ENCODE data around the gene RAB38. TPM values are rescaled to one million over a fixed set of nuclear protein-coding genes. Genes with fewer than 3 reads are reported as not detected.

Gene RAB38
- total RNA-seq, 2 experiments from 2014 or later, result 0.19 TPM; not detected in 1

DNA sequence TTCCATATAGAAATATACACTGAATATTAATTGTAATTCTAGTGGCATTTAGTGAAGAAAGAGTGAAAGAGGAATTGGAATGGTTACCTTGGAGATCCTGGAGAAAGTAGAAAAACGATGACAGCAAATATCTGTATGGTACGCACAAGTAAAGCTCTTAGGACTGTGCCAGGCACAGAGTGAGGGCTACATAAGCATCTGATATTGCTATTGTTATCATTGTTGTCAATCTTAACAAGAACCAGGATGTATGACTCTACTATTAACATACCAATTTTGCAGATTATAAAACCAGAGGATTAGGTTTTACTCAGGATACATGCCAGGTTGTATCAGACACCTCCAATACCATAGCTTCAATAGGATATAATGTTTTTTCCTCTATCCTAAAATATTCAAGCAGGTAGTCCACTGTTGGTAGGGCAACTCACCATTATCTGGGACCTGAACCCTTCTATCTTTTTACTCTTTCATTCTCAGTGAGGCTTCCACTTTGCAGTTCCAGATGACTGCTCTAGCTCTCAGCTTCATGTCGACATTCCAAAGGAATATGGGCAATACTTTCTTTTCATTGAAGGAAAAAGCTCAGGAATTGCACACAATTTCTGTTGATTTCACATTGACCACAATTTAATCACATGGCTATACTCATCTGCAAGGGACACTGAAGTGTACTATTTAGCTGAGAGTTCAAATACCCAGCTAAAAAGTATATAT lies 73.2 kb downstream of the RAB38 start:
- CTCF ChIA-PET (ENCODE audit: unreplicated experiment), result no interaction called here

DNA sequence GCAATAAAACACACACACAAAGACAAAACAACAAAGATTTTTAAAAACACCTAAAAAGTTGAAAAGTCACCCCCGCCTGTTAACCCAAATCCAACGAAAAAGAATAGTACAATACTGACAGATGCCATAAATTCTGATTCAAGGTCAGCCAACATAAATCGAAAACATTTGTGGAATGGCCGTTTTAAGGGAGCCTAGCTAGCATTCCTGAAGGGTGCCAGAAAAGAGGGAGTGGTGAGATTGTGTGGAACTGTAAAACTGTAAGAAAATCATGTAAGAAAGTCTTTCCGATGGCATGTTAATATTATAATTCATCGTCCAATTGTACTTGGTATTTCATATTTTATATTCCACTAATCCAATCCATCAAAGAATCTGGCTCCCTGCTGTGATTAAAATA lies 75.1 kb downstream of the RAB38 start:
- H3K4me1 ChIP-seq (ENCODE audit: insufficient read depth, low read length, poor library complexity, severe bottlenecking), result no peaks in the 10 kb centered on the region
- no peaks in the 10 kb centered on the region for H3K9me3 ChIP-seq (ENCODE audit: low read length)
- H3K4me2 ChIP-seq (ENCODE audit: low read length), result no peak overlapping the region
- CTCF ChIA-PET (ENCODE audit: unreplicated experiment), result no interaction called here
- no peak for DNase-seq (ENCODE audit: low spot score)
- BruUV-seq (replicated peaks), result no TSS peak
- no peaks in the 10 kb centered on the region for H3K36me3 ChIP-seq (ENCODE audit: insufficient read depth, low read length)
- no peak overlapping the region for H3K27ac ChIP-seq (ENCODE audit: low read depth, low read length, poor library complexity, severe bottlenecking)
- intact Hi-C loops (cut with micrococcal nuclease; ENCODE audit: unreplicated experiment), result loop anchor here (10.0 kb wide), 1 partner anchor 785 kb away; no protein-coding TSS in a partner anchor
- TF ChIP-seq, protein P1, sequence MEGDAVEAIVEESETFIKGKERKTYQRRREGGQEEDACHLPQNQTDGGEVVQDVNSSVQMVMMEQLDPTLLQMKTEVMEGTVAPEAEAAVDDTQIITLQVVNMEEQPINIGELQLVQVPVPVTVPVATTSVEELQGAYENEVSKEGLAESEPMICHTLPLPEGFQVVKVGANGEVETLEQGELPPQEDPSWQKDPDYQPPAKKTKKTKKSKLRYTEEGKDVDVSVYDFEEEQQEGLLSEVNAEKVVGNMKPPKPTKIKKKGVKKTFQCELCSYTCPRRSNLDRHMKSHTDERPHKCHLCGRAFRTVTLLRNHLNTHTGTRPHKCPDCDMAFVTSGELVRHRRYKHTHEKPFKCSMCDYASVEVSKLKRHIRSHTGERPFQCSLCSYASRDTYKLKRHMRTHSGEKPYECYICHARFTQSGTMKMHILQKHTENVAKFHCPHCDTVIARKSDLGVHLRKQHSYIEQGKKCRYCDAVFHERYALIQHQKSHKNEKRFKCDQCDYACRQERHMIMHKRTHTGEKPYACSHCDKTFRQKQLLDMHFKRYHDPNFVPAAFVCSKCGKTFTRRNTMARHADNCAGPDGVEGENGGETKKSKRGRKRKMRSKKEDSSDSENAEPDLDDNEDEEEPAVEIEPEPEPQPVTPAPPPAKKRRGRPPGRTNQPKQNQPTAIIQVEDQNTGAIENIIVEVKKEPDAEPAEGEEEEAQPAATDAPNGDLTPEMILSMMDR (conservative IDR thresholded peaks at IDR 0.05; ENCODE audit: low read length), result no peak
- no peak for TF ChIP-seq EZH2phosphoT487 (IDR thresholded peaks at IDR 0.05; ENCODE audit: borderline replicate concordance, low read depth, low read length)
- POLR2A ChIA-PET, result no interaction called here
- no peaks in the 10 kb centered on the region for H3K79me2 ChIP-seq (ENCODE audit: insufficient read depth, low read depth, low read length)
- no peaks in the 10 kb centered on the region for H4K20me1 ChIP-seq (ENCODE audit: insufficient read depth, low read length)
- no peaks in the 10 kb centered on the region for H3K9me2 ChIP-seq (ENCODE audit: insufficient read depth, low read length)
- H2AFZ ChIP-seq (ENCODE audit: low read length), result no peak overlapping the region
- no peak overlapping the region for H3K4me3 ChIP-seq (ENCODE audit: low read depth, low read length, poor library complexity, severe bottlenecking)

More for the DNA sequence above, 73.2 kb downstream of the RAB38 start:
- Histone ChIP-seq H3K4me3 (ENCODE audit: low read depth, low read length, poor library complexity, severe bottlenecking) (no peak overlapping the region), H2AFZ (ENCODE audit: low read length) (no peak overlapping the region), H3K4me2 (ENCODE audit: low read length) (no peak overlapping the region), H3K79me2 (ENCODE audit: insufficient read depth, low read depth, low read length) (no peaks in the 10 kb centered on the region), H3K4me1 (ENCODE audit: insufficient read depth, low read length, poor library complexity, severe bottlenecking) (no peaks in the 10 kb centered on the region), H3K9me2 (ENCODE audit: insufficient read depth, low read length) (no peaks in the 10 kb centered on the region), H4K20me1 (ENCODE audit: insufficient read depth, low read length) (no peaks in the 10 kb centered on the region), H3K27ac (ENCODE audit: low read depth, low read length, poor library complexity, severe bottlenecking) (no peak overlapping the region), H3K36me3 (ENCODE audit: insufficient read depth, low read length) (no peaks in the 10 kb centered on the region), H3K9me3 (ENCODE audit: low read length) (no peaks in the 10 kb centered on the region)
- POLR2A ChIA-PET, result interaction anchor here (0.7 kb wide), 1 partner anchor 37 kb away, joined by 3 read pairs; no protein-coding TSS in a partner anchor
- intact Hi-C loops (cut with micrococcal nuclease; ENCODE audit: unreplicated experiment), result loop anchor here (10.0 kb wide), 1 partner anchor 783 kb away; no protein-coding TSS in a partner anchor
- DNase-seq (ENCODE audit: low spot score), result no peak
- BruUV-seq (replicated peaks), result no TSS peak
- no peak for TF ChIP-seq EZH2phosphoT487 (IDR thresholded peaks at IDR 0.05; ENCODE audit: borderline replicate concordance, low read depth, low read length)
- TF ChIP-seq, protein P1 (conservative IDR thresholded peaks at IDR 0.05; ENCODE audit: low read length), result no peak

DNA sequence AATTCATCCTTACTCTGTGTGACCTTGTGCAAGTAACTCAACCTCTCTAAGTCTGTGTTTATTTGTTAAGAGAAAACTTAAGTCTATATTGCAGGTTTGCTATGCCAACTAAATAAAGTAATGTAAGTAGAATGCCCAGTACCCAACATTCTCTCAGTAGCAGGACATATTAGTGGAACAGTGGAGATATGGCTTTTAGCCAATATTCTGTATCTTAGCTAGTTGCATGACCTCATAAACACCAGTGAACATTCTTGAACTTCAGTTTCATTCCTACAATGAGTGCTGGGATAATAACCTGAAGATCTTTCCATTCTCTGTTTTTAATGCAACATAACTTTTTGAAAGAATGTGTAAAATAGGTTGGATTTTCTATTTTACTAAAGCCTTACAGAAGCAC lies 77.0 kb downstream of the RAB38 start:
- Histone ChIP-seq H3K9me2 (ENCODE audit: insufficient read depth, low read length) (no peaks in the 10 kb centered on the region), H3K4me1 (ENCODE audit: insufficient read depth, low read length, poor library complexity, severe bottlenecking) (no peaks in the 10 kb centered on the region), H3K4me2 (ENCODE audit: low read length) (no peak overlapping the region), H3K27ac (ENCODE audit: low read depth, low read length, poor library complexity, severe bottlenecking) (no peak overlapping the region), H3K36me3 (ENCODE audit: insufficient read depth, low read length) (no peaks in the 10 kb centered on the region), H3K79me2 (ENCODE audit: insufficient read depth, low read depth, low read length) (no peaks in the 10 kb centered on the region), H3K4me3 (ENCODE audit: low read depth, low read length, poor library complexity, severe bottlenecking) (no peak overlapping the region), H4K20me1 (ENCODE audit: insufficient read depth, low read length) (no peaks in the 10 kb centered on the region), H3K9me3 (ENCODE audit: low read length) (no peaks in the 10 kb centered on the region), H2AFZ (ENCODE audit: low read length) (no peak overlapping the region)
- intact Hi-C loops (cut with micrococcal nuclease; ENCODE audit: unreplicated experiment), result no loop called here
- no peak for DNase-seq (ENCODE audit: low spot score)
- no peak for TF ChIP-seq EZH2phosphoT487 (IDR thresholded peaks at IDR 0.05; ENCODE audit: borderline replicate concordance, low read depth, low read length)
- TF ChIP-seq, protein P1 (conservative IDR thresholded peaks at IDR 0.05; ENCODE audit: low read length), result no peak
- CTCF ChIA-PET (ENCODE audit: unreplicated experiment), result no interaction called here
- no TSS peak for BruUV-seq (replicated peaks)
- POLR2A ChIA-PET, result no interaction called here

Measured in OCI-LY7 (cell line).